Stimulated activated CD4-positive, alpha-beta T cell treated with anti-CD3 and anti-CD28 coated beads, Interleukin-12 subunit alpha, Interleukin-12 subunit beta, amount 100 ng/mL, for 48 hours (primary cell): ENCODE results near the gene KRTAP9-7.
"Not testable (repeated sequence)": the region's sequence is repeated elsewhere in the genome, so short reads cannot be mapped to it uniquely, and the experiment has no call there.

Source experiments
- DNase-seq, 3 donors: peaks; one replicate each; pipeline ENCODE4 v3.0.0-alpha.2; 2020; ENCODE audit warnings: low read depth in 2 of 3, low spot score in 1 of 3

KRTAP9-7 gene

GRCh38 chr17:41271323-41271722, 4.2 kb upstream of the KRTAP9-7 start:
- not testable (repeated sequence) for DNase-seq

- no peak for DNase-seq
These were observed 3.6 kb upstream of the KRTAP9-7 start for GRCh38 chr17:41271858-41272257.

GRCh38 chr17:41278176-41278955, 2.9 kb downstream of the KRTAP9-7 start:
- no peak for DNase-seq

- no peak for DNase-seq
These were observed 8.5 kb downstream of the KRTAP9-7 start for GRCh38 chr17:41284043-41284442.

- DNase-seq: no peak
These were observed 9.0 kb downstream of the KRTAP9-7 start for GRCh38 chr17:41284546-41284945.

- no peak for DNase-seq
These were observed 11.6 kb downstream of the KRTAP9-7 start for GRCh38 chr17:41287050-41287449.

DNA sequence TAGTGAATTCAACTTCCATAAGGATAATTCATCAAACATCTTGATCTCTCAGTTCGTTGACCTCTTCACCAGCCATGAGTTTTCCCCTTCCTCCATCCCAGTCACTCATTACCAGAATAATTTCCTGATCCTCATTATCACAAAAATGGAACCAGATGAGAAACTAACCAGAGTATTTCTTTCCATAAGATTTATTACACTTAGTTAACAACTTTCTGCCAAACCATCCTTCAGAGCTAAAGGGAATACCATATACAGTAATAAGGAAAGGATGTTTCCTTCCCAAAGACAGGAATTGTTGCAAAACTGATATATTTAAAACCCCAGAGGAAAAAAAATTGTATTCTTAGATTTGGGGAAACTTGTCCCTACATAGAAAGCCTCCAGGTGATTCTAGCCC, 18.5 kb downstream of the KRTAP9-7 start:
- no peak for DNase-seq

DNA sequence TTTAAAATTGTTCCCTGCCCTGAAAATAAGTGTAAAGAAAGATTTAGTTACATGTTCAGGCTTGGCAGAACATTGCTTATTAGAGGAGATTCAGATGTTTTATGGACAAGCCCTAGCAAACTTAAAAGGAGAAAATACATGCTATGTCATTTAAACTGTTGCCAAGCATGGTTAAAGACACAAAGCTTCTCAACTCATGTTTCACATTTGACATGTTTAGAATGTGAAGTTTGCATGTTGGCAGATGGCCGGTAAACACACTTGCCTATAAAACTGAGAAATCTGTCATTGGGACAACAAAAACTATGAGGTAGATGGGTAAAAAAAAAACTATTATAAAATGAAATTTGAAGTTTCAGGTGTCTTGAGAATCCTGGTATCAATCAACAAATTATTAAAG, 21.3 kb downstream of the KRTAP9-7 start:
- DNase-seq: no peak

GRCh38 chr17:41298458-41299135, 23.1 kb downstream of the KRTAP9-7 start:
- DNase-seq: no peak

GRCh38 chr17:41301204-41301790, 25.8 kb downstream of the KRTAP9-7 start:
- no peak for DNase-seq

DNA sequence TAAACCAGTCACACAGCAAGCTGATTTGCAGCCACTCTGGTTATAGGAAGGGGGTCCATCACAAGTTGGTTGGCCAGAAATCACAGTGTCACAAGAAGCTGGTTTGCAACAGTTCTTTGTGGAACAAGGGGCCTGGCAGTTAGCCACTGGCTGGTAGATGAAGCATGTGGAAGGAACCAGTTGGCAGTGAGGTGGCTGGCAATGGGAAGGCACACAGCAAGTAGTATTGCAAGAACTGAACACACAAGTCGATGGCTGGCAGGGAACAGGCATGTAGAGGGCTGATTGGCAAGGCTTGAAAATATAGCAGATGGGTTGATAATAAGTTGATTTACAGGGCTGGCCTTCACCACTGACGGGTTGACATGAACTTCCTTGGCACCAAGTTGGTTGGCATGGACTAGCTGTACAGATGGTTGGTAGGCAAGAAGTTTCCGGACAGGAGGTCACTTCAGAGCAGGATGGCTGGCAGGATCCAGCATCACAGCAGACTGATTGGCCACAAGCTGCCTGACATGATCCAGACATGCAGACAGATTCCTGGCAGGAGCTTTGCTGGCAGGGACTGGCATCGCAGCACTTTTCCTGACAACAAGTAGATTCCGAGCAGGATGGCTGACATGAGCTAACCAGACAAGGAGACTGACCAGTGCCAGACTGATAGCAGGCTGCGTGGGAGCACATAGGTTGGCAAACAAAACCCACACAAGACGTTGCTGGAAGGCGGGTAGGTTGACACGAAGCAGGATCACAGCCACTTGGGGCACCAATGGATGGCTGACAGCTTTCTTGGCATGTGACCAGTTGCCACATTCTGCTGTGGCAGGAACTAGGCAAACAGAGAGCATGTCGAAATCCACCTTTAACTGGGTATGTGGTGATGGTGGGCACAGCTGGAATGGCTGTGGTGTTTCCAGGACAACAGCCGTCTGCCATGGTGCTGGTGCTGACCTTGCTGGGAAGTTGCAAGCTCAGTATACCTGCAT, 26.7 kb downstream of the KRTAP9-7 start, which contains the start of gene KRTAP29-1:
TSS of gene KRTAP29-1 (minus strand) at position 936 of the 986 bp plus-strand sequence. CDS start at position 936, 0 bp downstream.
- no peak for DNase-seq

DNA sequence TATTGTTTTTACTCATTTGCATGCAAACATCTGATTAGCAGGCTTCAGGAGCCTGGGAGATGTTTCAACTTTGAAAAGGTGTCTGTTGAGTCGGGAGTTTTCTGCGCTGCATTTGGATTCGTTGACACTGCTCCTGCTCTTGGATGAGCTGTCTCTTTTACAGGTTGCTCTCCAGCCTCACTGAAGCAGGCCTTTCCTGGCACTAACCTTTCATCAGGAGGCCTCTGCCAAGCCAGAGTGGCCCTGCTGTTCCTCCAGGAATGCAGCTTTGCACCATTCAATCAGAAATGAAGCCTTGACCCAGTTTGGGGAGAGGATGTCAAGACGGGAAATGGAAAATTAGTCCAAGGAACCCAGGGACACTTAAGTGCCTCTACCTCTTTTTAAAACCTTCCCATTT, 27.5 kb downstream of the KRTAP9-7 start:
- DNase-seq: no peak

DNA sequence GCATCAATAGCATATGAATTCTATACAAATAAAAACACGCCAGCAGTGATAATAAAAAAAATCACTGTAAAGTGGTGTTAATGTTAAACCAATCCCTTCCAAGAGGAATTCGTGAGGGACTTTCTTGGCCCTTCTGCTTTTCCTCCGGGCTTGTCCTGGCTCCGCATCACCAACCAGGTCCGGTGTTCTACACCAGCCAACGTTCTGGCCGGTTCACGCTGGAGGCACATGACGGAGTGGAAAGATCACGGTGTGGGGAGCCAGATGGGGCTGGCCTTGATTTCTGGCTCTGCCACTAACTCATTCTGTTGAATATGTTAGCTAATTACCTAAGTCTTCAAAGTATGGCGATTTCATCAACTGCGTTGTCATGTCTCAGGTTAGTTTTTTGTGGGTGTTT, 28.6 kb downstream of the KRTAP9-7 start:
- no peak for DNase-seq

DNA sequence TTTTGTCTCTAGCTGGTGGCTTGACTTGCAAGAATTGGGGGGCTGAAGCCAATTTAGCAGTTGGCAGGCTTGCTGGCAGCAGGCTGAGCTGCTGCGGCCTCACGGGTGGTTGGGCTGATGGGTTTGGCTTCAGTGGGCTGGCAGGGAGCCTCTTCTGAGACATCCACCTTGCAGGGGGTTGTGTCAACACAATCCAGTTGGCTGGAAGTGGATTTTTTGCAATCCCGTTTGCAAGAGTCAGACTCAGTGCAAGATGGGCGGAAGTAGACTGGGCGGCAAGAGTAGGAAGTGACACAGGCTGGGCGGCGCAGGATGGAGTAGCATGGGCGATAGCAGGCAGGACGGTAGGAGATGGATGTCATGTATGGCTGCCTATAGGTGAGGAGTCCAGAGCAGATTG, 32.1 kb downstream of the KRTAP9-7 start:
- no peak for DNase-seq

GRCh38 chr17:41308251-41308917, 32.9 kb downstream of the KRTAP9-7 start:
- peak in 2 of 3 donors; percentile 10 to 36 for DNase-seq

DNA sequence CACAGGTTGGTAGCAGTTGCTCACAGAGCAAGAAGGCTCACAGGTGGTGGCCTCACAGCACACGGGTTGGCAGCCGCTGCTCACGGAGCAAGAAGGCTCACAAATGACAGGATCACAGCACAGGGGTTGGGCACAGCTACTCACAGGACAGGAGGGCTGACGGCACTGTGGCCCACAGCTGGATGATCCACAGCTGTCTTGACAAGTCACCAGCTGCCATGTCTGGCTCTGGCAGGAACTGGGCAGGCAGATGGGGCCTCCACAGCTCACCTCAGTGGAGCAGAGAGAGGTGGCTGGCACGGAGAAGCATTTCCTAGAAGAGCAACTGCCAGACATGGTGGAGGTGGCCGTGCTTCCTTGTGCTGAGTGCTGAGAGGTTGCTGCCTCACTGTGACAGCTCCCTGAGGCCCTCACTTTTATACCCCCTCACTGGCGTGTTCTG, 33.4 kb downstream of the KRTAP9-7 start, which contains the start of gene KRTAP16-1:
TSS of gene KRTAP16-1 (minus strand) at position 392 of the 442 bp plus-strand sequence. CDS start at position 336, 56 bp downstream.
- peak in 2 of 3 donors; percentile 8 to 11 for DNase-seq

DNA sequence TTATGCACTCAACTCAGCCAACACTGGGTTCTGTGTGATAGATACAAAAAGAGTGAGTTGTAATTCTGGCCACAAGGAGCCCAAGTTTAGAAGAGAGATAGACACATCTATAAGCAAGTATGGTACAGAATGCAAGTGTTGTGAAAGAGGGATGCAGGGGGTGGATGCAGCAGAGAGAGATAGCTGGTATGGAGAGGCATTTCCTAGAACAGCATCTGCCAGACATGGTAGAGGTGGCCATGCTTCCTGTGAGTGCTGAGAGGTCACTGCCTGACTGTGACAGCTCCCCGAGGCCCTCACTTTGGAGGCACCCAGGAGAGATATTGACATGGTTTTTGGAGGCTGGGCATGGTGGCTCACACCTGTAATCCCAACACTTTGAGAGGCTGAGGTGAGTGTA, 35.6 kb downstream of the KRTAP9-7 start:
- no peak for DNase-seq

DNA sequence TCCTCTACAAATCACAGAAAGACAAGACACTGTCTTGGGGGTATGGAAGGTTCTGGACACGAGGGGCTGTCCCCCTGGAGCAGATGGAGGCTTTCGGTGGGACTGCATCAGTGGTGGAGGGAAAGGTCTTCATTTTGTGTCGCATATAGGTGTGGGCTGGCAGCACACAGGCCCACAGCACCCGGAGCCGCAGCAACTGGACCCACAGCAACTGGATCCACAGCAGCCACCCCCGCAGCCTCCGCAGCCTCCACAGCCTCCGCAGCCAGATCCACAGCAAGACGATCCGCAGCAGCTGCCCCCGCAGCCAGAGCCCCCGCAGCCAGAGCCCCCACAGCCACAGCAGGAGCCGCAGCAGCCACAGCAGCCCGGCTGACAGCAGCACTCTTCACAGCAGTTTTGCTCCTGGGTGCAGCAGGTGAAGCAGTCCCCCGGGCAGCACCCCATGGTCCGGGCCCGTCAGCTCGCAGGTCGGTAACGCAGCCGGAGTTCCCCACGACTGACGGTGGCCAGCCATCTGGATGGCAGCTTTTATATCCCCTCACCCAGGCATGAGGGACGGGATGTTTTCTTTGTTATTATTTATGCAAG, 39.8 kb downstream of the KRTAP9-7 start, which contains the start of gene KRTAP17-1:
TSS of gene KRTAP17-1 (minus strand) at position 507 of the 591 bp plus-strand sequence. CDS start at position 447, 60 bp downstream.
- DNase-seq: no peak

GRCh38 chr17:41315814-41316445, 40.4 kb downstream of the KRTAP9-7 start:
- DNase-seq: no peak
